ENCODE data around the gene PHF19.

GRCh38 chr9:120851449-120851848, 25.5 kb downstream of the PHF19 start:
- TF ChIP-seq CTCF (IDR thresholded peaks at IDR 0.05) (no peak), POLR2AphosphoS5 (IDR thresholded peaks at IDR 0.05) (no peak)
